K562 (cell line): Measurements from ENCODE around the gene SAPCD1. TPM values are rescaled to one million over a fixed set of nuclear protein-coding genes. Genes with fewer than 3 reads are reported as not detected.

Source experiments
- ATAC-seq: fragments of 200-7000 bp; cut with Tn5 transposase; 3 replicates; pipeline ENCODE4 v1.9.1; 2020; ENCODE audit warnings: moderate library complexity
- BruUV-seq: library from RNA; stranded (reverse); fragments of 400-500 nt; replicated peaks from 2 replicates; lab custom pipeline; 2021; lab: Mats Ljungman, UMichigan
- CTCF ChIA-PET: fragments of 300-600 bp; formaldehyde crosslinking; extraction: SDS; loops from one replicate; lab custom pipeline; 2021; ENCODE audit warnings: low intra/inter-chr PET ratio; lab: Yijun Ruan, JAX
- POLR2A ChIA-PET: fragments of 300-600, 350-650 bp; sonication (Branson Sonifier 250); formaldehyde crosslinking; extraction: SDS; loops from one replicate; lab custom pipeline; 2021; ENCODE audit warnings: antibody characterized with exemption, inconsistent platforms; lab: Yijun Ruan, JAX
- DNase-seq, 4 experiments: peaks; one replicate each; pipeline versions ENCODE4 v3.0.0 to v3.0.0-alpha.2; 2011 to 2018; ENCODE audit warnings: low spot score in 3 of 4, mixed read lengths in 3 of 4; ENCODE audit errors: extremely low read depth in 1 of 4
- FAIRE-seq: peaks from 2 replicates; lab custom pipeline; 2011; peaks lifted over from hg19 to GRCh38; lab: Jason Lieb, UNC
- H2AFZ ChIP-seq: 2 replicates; pipeline ENCODE4 v1.6.0; 2011; ENCODE audit warnings: low read depth, low read length, control low read depth, inconsistent platforms
- H3K27ac ChIP-seq: fragments of 200-600 bp; 3 replicates; pipeline ENCODE4 v1.8.0; 2011; ENCODE audit warnings: low read depth, mild to moderate bottlenecking, control low read depth, inconsistent platforms, low read length, moderate library complexity, mixed read lengths; ENCODE audit errors: extremely low read depth
- H3K27me3 ChIP-seq, 2 experiments: fragments of 300-600 bp in 1 of 2; 2 replicates in 1 of 2; 3 replicates in 1 of 2; pipeline versions ENCODE4 v1.6.0 to v1.8.0; 2011; ENCODE audit warnings: inconsistent platforms in 2 of 2, low read length in 2 of 2, mild to moderate bottlenecking in 1 of 2, mixed read lengths in 1 of 2, moderate library complexity in 1 of 2; ENCODE audit not compliant: control insufficient read depth in 2 of 2, insufficient read depth in 2 of 2
- H3K36me3 ChIP-seq: fragments of 300-600 bp; 3 replicates; pipeline ENCODE4 v1.8.0; 2011; ENCODE audit warnings: mild to moderate bottlenecking, low read length, inconsistent platforms; ENCODE audit not compliant: control insufficient read depth, insufficient read depth
- H3K4me1 ChIP-seq, 2 experiments: fragments of 200-600 bp in 1 of 2; replicated peaks in 1 of 2; 2 replicates in 1 of 2; 3 replicates in 1 of 2; pipeline versions ENCODE4 v1.5.1 to v1.8.0; 2011; ENCODE audit warnings: inconsistent platforms in 2 of 2, low read length in 2 of 2, mild to moderate bottlenecking in 1 of 2, mixed read lengths in 1 of 2, moderate library complexity in 1 of 2; ENCODE audit not compliant: control insufficient read depth in 2 of 2, insufficient read depth in 2 of 2
- H3K4me2 ChIP-seq: 2 replicates; pipeline ENCODE4 v1.6.1; 2011; ENCODE audit warnings: low read length, control low read depth, inconsistent platforms, mixed read lengths; ENCODE audit not compliant: insufficient read depth
- H3K4me3 ChIP-seq: fragments of 200-600 bp; sonication (generic), shearing (Covaris generic); 2 replicates; pipeline ENCODE4 v1.5.1; 2016; ENCODE audit warnings: control low read depth, inconsistent platforms
- H3K79me2 ChIP-seq: fragments of 200-600 bp; 3 replicates; pipeline ENCODE4 v1.8.0; 2011; ENCODE audit warnings: low read length, inconsistent platforms; ENCODE audit not compliant: control insufficient read depth, insufficient read depth
- H3K9ac ChIP-seq, 2 experiments: 2 replicates each; pipeline versions ENCODE4 v1.6.0 to v1.6.1; 2011; ENCODE audit warnings: low read depth in 2 of 2, low read length in 2 of 2, control low read depth in 1 of 2, inconsistent platforms in 1 of 2, mild to moderate bottlenecking in 1 of 2, mixed read lengths in 1 of 2; ENCODE audit not compliant: insufficient read depth in 1 of 2
- H3K9me1 ChIP-seq: one replicate; pipeline ENCODE4 v1.6.0; 2011; ENCODE audit warnings: inconsistent platforms, mild to moderate bottlenecking, low read length, moderate library complexity; ENCODE audit not compliant: control insufficient read depth, insufficient read depth
- H3K9me3 ChIP-seq: replicated peaks from 2 replicates; pipeline ENCODE4 v1.5.1; 2011; ENCODE audit warnings: low read depth, low read length, inconsistent platforms; ENCODE audit not compliant: control insufficient read depth, insufficient read depth
- H4K20me1 ChIP-seq: replicated peaks from 2 replicates; pipeline ENCODE4 v1.6.1; 2011; ENCODE audit warnings: low read length, inconsistent platforms, mixed read lengths; ENCODE audit not compliant: control insufficient read depth, insufficient read depth
- CCNT2 ChIP-seq: IDR thresholded peaks from 2 replicates; pipeline ENCODE4 v1.6.1; 2011; ENCODE audit warnings: borderline replicate concordance, low read depth, mild to moderate bottlenecking, moderate library complexity, mixed read lengths, low read length; ENCODE audit not compliant: insufficient read length; ENCODE audit errors: extremely low read depth
- FIP1L1 ChIP-seq: fragments of 200-400 bp; formaldehyde crosslinking; IDR thresholded peaks from 2 replicates; pipeline ENCODE4 v1.6.1; 2018; ENCODE audit warnings: mild to moderate bottlenecking, low read depth, low read length; ENCODE audit not compliant: poor library complexity, severe bottlenecking
- HSF4 ChIP-seq: fragments of 250-450 bp; sonication (Bioruptor Pico); IDR thresholded peaks from 2 replicates; pipeline ENCODE4 v2.1.2; 2022; ENCODE audit warnings: mild to moderate bottlenecking, moderate library complexity, borderline replicate concordance
- NFXL1 ChIP-seq: fragments of 450-650 bp; formaldehyde crosslinking; IDR thresholded peaks from 2 replicates; pipeline ENCODE4 v1.4.0; 2021; ENCODE audit warnings: mild to moderate bottlenecking
- RBFOX2 ChIP-seq: fragments of 200-400 bp; formaldehyde crosslinking; IDR thresholded peaks from 2 replicates; pipeline ENCODE4 v1.6.1; 2017; ENCODE audit warnings: low read depth, mild to moderate bottlenecking, low read length, moderate library complexity
- RBM15 ChIP-seq: fragments of 200-400 bp; formaldehyde crosslinking; IDR thresholded peaks from 2 replicates; pipeline ENCODE4 v1.6.1; 2018; ENCODE audit warnings: mild to moderate bottlenecking, low read length, moderate library complexity; ENCODE audit not compliant: insufficient read depth
- RNF219 ChIP-seq: fragments of 250-450 bp; sonication (Bioruptor Pico); IDR thresholded peaks from 2 replicates; pipeline ENCODE4 v1.5.0; 2022; ENCODE audit warnings: mild to moderate bottlenecking
- SP2 ChIP-seq: IDR thresholded peaks from 2 replicates; pipeline ENCODE4 v1.6.1; 2011; ENCODE audit warnings: mild to moderate bottlenecking, low read depth, low read length, moderate library complexity; ENCODE audit not compliant: poor library complexity, severe bottlenecking; ENCODE audit errors: extremely low read depth
- TAF1 ChIP-seq: IDR thresholded peaks from 2 replicates; pipeline ENCODE4 v1.6.1; 2011; ENCODE audit warnings: mild to moderate bottlenecking, low read length, moderate library complexity; ENCODE audit not compliant: insufficient read depth, control insufficient read depth, severe bottlenecking; ENCODE audit errors: extremely low read depth
- TARDBP ChIP-seq: fragments of 450-650 bp; IDR thresholded peaks from 2 replicates; pipeline ENCODE4 v1.6.1; 2016
- ZBTB33 ChIP-seq: sonication (generic); formaldehyde crosslinking; IDR thresholded peaks from 2 replicates; pipeline ENCODE4 v1.8.1; 2023; ENCODE audit warnings: mild to moderate bottlenecking, missing genetic modification reagents
- ZC3H11A ChIP-seq: IDR thresholded peaks from 2 replicates; pipeline ENCODE4 v1.6.1; 2012; ENCODE audit warnings: low read depth, low read length, improper control_type of control experiment
- ZNF280B ChIP-seq: fragments of 250-450 bp; sonication (Bioruptor Pico); IDR thresholded peaks from 2 replicates; pipeline ENCODE4 v1.5.1; 2021; ENCODE audit warnings: mild to moderate bottlenecking
- ZNF780A ChIP-seq: fragments of 250-450 bp; sonication (Bioruptor Pico); IDR thresholded peaks from 2 replicates; pipeline ENCODE4 v1.5.0; 2021; ENCODE audit warnings: mild to moderate bottlenecking
- WGBS: fragments of 100-300 bp; shearing (Covaris generic); methylation state at CpG from one replicate; pipeline ENCODE4 v1.1.6; 2016; ENCODE audit warnings: low coverage, mixed read lengths; ENCODE audit not compliant: insufficient coverage; ENCODE audit errors: missing lambda C conversion rate; 5-methylcytosine and 5-hydroxymethylcytosine counted together
- in situ Hi-C: fragments of 300-500 bp; cut with MboI; formaldehyde crosslinking; loops from 4 replicates; pipeline ENCODE4 v1.15.0; 2018; ENCODE audit warnings: inconsistent platforms, mixed read lengths
- intact Hi-C: fragments of 100-400 bp; cut with micrococcal nuclease; formaldehyde crosslinking; loops from 2 replicates; pipeline ENCODE4 v1.14.2; 2022
- polyA plus RNA-seq, 8 experiments: library from polyadenylated mRNA; depleted of rRNA in 4 of 8; stranded (reverse) in 5 of 8; unstranded in 3 of 8; fragments of >200 nt; fragmentation: Nextera tagmentation in 2 of 8; fragmentation: Illumina TruSeq in 1 of 8; extraction: Ambion mirVana in 2 of 8; extraction: Trizol in 1 of 8; gene quantifications; 2 replicates each; pipeline versions ENCODE4 v1.2.1 to v1.2.3, GENCODE V29; 2011 to 2014; ENCODE audit warnings: inconsistent platforms in 1 of 8, missing spikeins in 1 of 8
- total RNA-seq, 7 experiments: library from RNA; depleted of rRNA in 6 of 7; stranded (reverse); fragments of >200 nt in 6 of 7; fragmentation: Illumina TruSeq in 2 of 7; extraction: Trizol in 2 of 7; gene quantifications; 2 replicates each; pipeline versions ENCODE4 v1.2.1 to v1.2.3, GENCODE V29; 2011 to 2021; ENCODE audit warnings: low replicate concordance in 1 of 7

SAPCD1 gene
- total and polyA plus RNA-seq, 9 of the 15 experiments (the other 6 are each of a cell fraction or from before 2014, with no cell fraction given) = 2.6 to 30.2 (median 7.4) TPM

- POLR2A ChIA-PET = interaction anchor here (0.6 to 8.8 kb wide), 14 partner anchors 10 to 68 kb away, joined by 3 to 47 read pairs (median 6); partner anchors contain the start of genes DDAH2, HSPA1B, LSM2 and LY6G6C
- Histone ChIP-seq H3K4me3 (no peak overlapping the region), H3K4me2 (no peak overlapping the region), H3K27ac (peak overlapping the region; percentile 87; the same call in 1 of the 3 replicates), H3K9me3 (no peaks in the 10 kb centered on the region), H3K9me1 (peaks cover 6% of the 10 kb centered on the region), H3K4me1 (peaks cover 39 to 76% of the 10 kb centered on the region in 2 experiments), H3K79me2 (no peaks in the 10 kb centered on the region), H3K27me3 (no peaks in the 10 kb centered on the region), H3K36me3 (peaks cover 69% of the 10 kb centered on the region; the same call in 2 of the 3 replicates), H2AFZ (no peak overlapping the region), H3K9ac (peak overlapping the region in 1 of 2 experiments; percentile 42; a peak in 2 of 4 replicates), H4K20me1 (no peaks in the 10 kb centered on the region)
- CTCF ChIA-PET = interaction anchor here (0.6 kb wide), 1 partner anchor 17 kb away, joined by 3 read pairs; no protein-coding TSS in a partner anchor
- FAIRE-seq (no peak), ATAC-seq (no peak), DNase-seq (no peak)
- no TSS peak for BruUV-seq
- in situ Hi-C loops = no loop called here
- intact Hi-C loops = loop anchor here (10.0 kb wide), 1 partner anchor 234 kb away; the partner anchor contains the start of genes ATP6V1G2, DDX39B and NFKBIL1
- WGBS = 92% methylated on average over 43 of the region's 43 CpGs
- TF ChIP-seq FIP1L1 (peak; percentile 46), CCNT2 (no peak), ZC3H11A (no peak), ZNF780A (CRISPR knock-in tag) (no peak), RBM15 (no peak), RNF219 (no peak), HSF4 (CRISPR knock-in tag) (no peak), ZBTB33 (CRISPR knock-in tag) (peak; percentile 60; the same call in 1 of the 2 replicates), NFXL1 (CRISPR knock-in tag) (no peak), SP2 (no peak), TARDBP (no peak), ZNF280B (no peak), RBFOX2 (peak; percentile 52), TAF1 (no peak)
Observed at GRCh38 chr6:31778999-31779885, 16.8 kb downstream of the SAPCD1 start.
